H1 (cell line): ENCODE results near the gene SERHL2. TPM values are rescaled to one million over a fixed set of nuclear protein-coding genes. Genes with fewer than 3 reads are reported as not detected.

Experiments
- CTCF ChIA-PET: fragments of 300-600 bp; sonication (Branson Sonifier 250); formaldehyde crosslinking; loops from one replicate; lab custom pipeline; 2021; ENCODE audit not compliant: partially characterized antibody; lab: Charles Lee
- POLR2A ChIA-PET: fragments of 300-600 bp; sonication (Branson Sonifier 250); formaldehyde crosslinking; loops from one replicate; lab custom pipeline; 2021; ENCODE audit warnings: inconsistent platforms; ENCODE audit not compliant: partially characterized antibody; lab: Charles Lee
- DNase-seq, 2 experiments: peaks; one replicate each; pipeline versions ENCODE4 v3.0.0 to v3.0.0-alpha.2; 2010 to 2022; ENCODE audit warnings: low spot score in 2 of 2, low read depth in 1 of 2, mixed read lengths in 1 of 2
- FAIRE-seq: peaks from 2 replicates; lab custom pipeline; 2011; peaks lifted over from hg19 to GRCh38; lab: Jason Lieb, UNC
- H2AFZ ChIP-seq: 2 replicates; pipeline ENCODE4 v1.8.1; 2012; ENCODE audit warnings: low read length, inconsistent platforms
- H2AK5ac ChIP-seq: 2 replicates; pipeline ENCODE4 v1.6.1; 2013; ENCODE audit warnings: low read depth, low read length
- H2BK120ac ChIP-seq: replicated peaks from 2 replicates; pipeline ENCODE3; 2013; ENCODE audit warnings: low read depth, low read length, inconsistent platforms
- H2BK12ac ChIP-seq: 2 replicates; pipeline ENCODE4 v1.6.1; 2013; ENCODE audit warnings: low read depth, low read length
- H2BK15ac ChIP-seq: 2 replicates; pipeline ENCODE4 v1.6.1; 2013; ENCODE audit warnings: low read length
- H2BK20ac ChIP-seq: 2 replicates; pipeline ENCODE4 v1.6.1; 2013; ENCODE audit warnings: low read length
- H2BK5ac ChIP-seq: 2 replicates; pipeline ENCODE4 v1.6.1; 2013; ENCODE audit warnings: low read depth, low read length
- H3K14ac ChIP-seq: 2 replicates; pipeline ENCODE4 v1.6.1; 2013; ENCODE audit warnings: inconsistent platforms; ENCODE audit not compliant: insufficient read length
- H3K18ac ChIP-seq: 2 replicates; pipeline ENCODE4 v1.6.1; 2013; ENCODE audit warnings: low read length; ENCODE audit errors: extremely low read depth
- H3K23ac ChIP-seq: 2 replicates; pipeline ENCODE4 v1.6.1; 2013; ENCODE audit warnings: inconsistent platforms; ENCODE audit not compliant: insufficient read length
- H3K23me2 ChIP-seq: 2 replicates; pipeline ENCODE4 v1.6.1; 2013; ENCODE audit warnings: low read depth, low read length
- H3K27ac ChIP-seq: 2 replicates; pipeline ENCODE4 v1.6.1; 2011; ENCODE audit warnings: low read depth, low read length, inconsistent platforms
- H3K27me3 ChIP-seq, 4 experiments: replicated peaks in 1 of 4; 1 replicate in 1 of 4; 2 replicates in 3 of 4; pipeline versions ENCODE4 v1.6.1 to v1.8.1; 2011 to 2013; ENCODE audit warnings: low read length in 3 of 4, mild to moderate bottlenecking in 3 of 4, inconsistent platforms in 2 of 4, mixed read lengths in 2 of 4, moderate library complexity in 1 of 4; ENCODE audit not compliant: control insufficient read depth in 3 of 4, insufficient read depth in 3 of 4; ENCODE audit errors: extremely low read depth in 1 of 4
- H3K36me3 ChIP-seq, 4 experiments: 2 replicates each; pipeline versions ENCODE4 v1.6.1 to v1.8.1; 2011 to 2013; ENCODE audit warnings: mild to moderate bottlenecking in 4 of 4, low read length in 3 of 4, moderate library complexity in 2 of 4, control low read depth in 1 of 4, inconsistent platforms in 1 of 4; ENCODE audit not compliant: insufficient read depth in 4 of 4, control insufficient read depth in 2 of 4
- H3K4ac ChIP-seq: replicated peaks from 2 replicates; pipeline ENCODE3; 2013; ENCODE audit warnings: low read length, low read depth, mixed read lengths, inconsistent platforms; ENCODE audit not compliant: insufficient read length
- H3K4me1 ChIP-seq, 4 experiments: replicated peaks in 1 of 4; 1 replicate in 1 of 4; 2 replicates in 3 of 4; pipeline versions ENCODE4 v1.6.1 to v1.8.1; 2011 to 2013; ENCODE audit warnings: low read length in 3 of 4, inconsistent platforms in 2 of 4, mixed read lengths in 1 of 4; ENCODE audit not compliant: insufficient read depth in 4 of 4, control insufficient read depth in 3 of 4
- H3K4me2 ChIP-seq, 2 experiments: 2 replicates each; pipeline versions ENCODE4 v1.6.1 to v1.8.1; 2011 to 2013; ENCODE audit warnings: low read depth in 2 of 2, low read length in 2 of 2, control low read depth in 1 of 2, inconsistent platforms in 1 of 2, mild to moderate bottlenecking in 1 of 2; ENCODE audit not compliant: insufficient read depth in 1 of 2
- H3K4me3 ChIP-seq, 4 experiments: fragments of 200-600, 300-600 bp in 1 of 4; sonication (generic), shearing (Covaris generic), sonication (Bioruptor Twin) in 1 of 4; 2 replicates each; pipeline versions ENCODE4 v1.5.1 to v1.8.1; 2011 to 2016; ENCODE audit warnings: low read length in 4 of 4, low read depth in 3 of 4, control low read depth in 2 of 4, inconsistent platforms in 2 of 4, mild to moderate bottlenecking in 2 of 4, mixed read lengths in 1 of 4, moderate library complexity in 1 of 4; ENCODE audit not compliant: insufficient read depth in 2 of 4; ENCODE audit errors: extremely low read depth in 1 of 4
- H3K56ac ChIP-seq: replicated peaks from 2 replicates; pipeline ENCODE3; 2013; ENCODE audit warnings: low read depth, mild to moderate bottlenecking, mixed read lengths, low read length, inconsistent platforms; ENCODE audit not compliant: insufficient read length
- H3K79me1 ChIP-seq: 2 replicates; pipeline ENCODE4 v1.6.1; 2013; ENCODE audit warnings: low read depth, low read length, control low read depth
- H3K79me2 ChIP-seq, 2 experiments: 2 replicates each; pipeline versions ENCODE4 v1.6.1 to v1.8.1; 2012 to 2013; ENCODE audit warnings: low read length in 2 of 2, mild to moderate bottlenecking in 2 of 2, inconsistent platforms in 1 of 2; ENCODE audit not compliant: insufficient read depth in 2 of 2, control insufficient read depth in 1 of 2
- H3K9ac ChIP-seq, 4 experiments: replicated peaks in 1 of 4; 1 replicate in 1 of 4; 2 replicates in 3 of 4; pipeline versions ENCODE4 v1.6.1 to v1.8.1; 2011 to 2013; ENCODE audit warnings: low read depth in 3 of 4, low read length in 3 of 4, control low read depth in 2 of 4, mild to moderate bottlenecking in 2 of 4, moderate library complexity in 2 of 4, inconsistent platforms in 1 of 4; ENCODE audit errors: extremely low read depth in 1 of 4
- H3K9me3 ChIP-seq, 2 experiments: 2 replicates each; pipeline versions ENCODE4 v1.6.1 to v1.8.1; 2012 to 2013; ENCODE audit warnings: mild to moderate bottlenecking in 2 of 2, moderate library complexity in 2 of 2, control low read depth in 1 of 2, inconsistent platforms in 1 of 2, low read depth in 1 of 2, low read length in 1 of 2, mixed read lengths in 1 of 2; ENCODE audit not compliant: insufficient read depth in 2 of 2
- H4K20me1 ChIP-seq, 2 experiments: replicated peaks in 1 of 2; 2 replicates each; pipeline versions ENCODE3 to v1.8.1; 2011 to 2013; ENCODE audit warnings: inconsistent platforms in 2 of 2, low read length in 2 of 2, mild to moderate bottlenecking in 1 of 2; ENCODE audit not compliant: insufficient read depth in 2 of 2, control insufficient read depth in 1 of 2
- H4K5ac ChIP-seq: 2 replicates; pipeline ENCODE4 v1.6.1; 2013; ENCODE audit warnings: low read length, low read depth, mixed read lengths, inconsistent platforms; ENCODE audit not compliant: insufficient read length
- H4K8ac ChIP-seq: 2 replicates; pipeline ENCODE4 v1.8.0; 2013; ENCODE audit warnings: mild to moderate bottlenecking, moderate library complexity, low read length, inconsistent platforms; ENCODE audit not compliant: insufficient read depth; ENCODE audit errors: extremely low read depth
- H4K91ac ChIP-seq: replicated peaks from 2 replicates; pipeline ENCODE3; 2013; ENCODE audit warnings: low read length, mixed read lengths, inconsistent platforms; ENCODE audit not compliant: insufficient read length
- BACH1 ChIP-seq: IDR thresholded peaks from 2 replicates; pipeline ENCODE4 v1.6.1; 2012; ENCODE audit warnings: low read length, improper control_type of control experiment
- CREB1 ChIP-seq: IDR thresholded peaks from 2 replicates; pipeline ENCODE4 v1.6.1; 2012; ENCODE audit warnings: inconsistent platforms
- GABPA ChIP-seq: IDR thresholded peaks from 2 replicates; pipeline ENCODE4 v1.6.1; 2011; ENCODE audit warnings: mild to moderate bottlenecking, low read length, moderate library complexity, borderline replicate concordance; ENCODE audit not compliant: insufficient read depth
- JUND ChIP-seq: IDR thresholded peaks from 2 replicates; pipeline ENCODE4 v1.6.1; 2011; ENCODE audit warnings: mild to moderate bottlenecking, improper control_type of control experiment, low read length
- MAX ChIP-seq: IDR thresholded peaks from 2 replicates; pipeline ENCODE4 v1.6.1; 2012; ENCODE audit warnings: inconsistent platforms
- NRF1 ChIP-seq: IDR thresholded peaks from 2 replicates; pipeline ENCODE4 v1.6.1; 2011; ENCODE audit warnings: mild to moderate bottlenecking, low read depth, low read length, improper control_type of control experiment
- PHF8 ChIP-seq: fragments of 200-600 bp; sonication (generic); conservative IDR thresholded peaks from 2 replicates; pipeline ENCODE4 v1.7.1; 2012; ENCODE audit warnings: low read depth, mild to moderate bottlenecking, inconsistent platforms, low read length, moderate library complexity
- POLR2A ChIP-seq, 2 experiments: IDR thresholded peaks; 1 replicate in 1 of 2; 2 replicates in 1 of 2; pipeline ENCODE4 v1.6.1; 2011; ENCODE audit warnings: low read depth in 2 of 2, low read length in 2 of 2, mild to moderate bottlenecking in 2 of 2; ENCODE audit errors: control extremely low read depth in 1 of 2
- RBBP5 ChIP-seq: IDR thresholded peaks from 2 replicates; pipeline ENCODE4 v1.7.1; 2012; ENCODE audit warnings: low read depth, mild to moderate bottlenecking, inconsistent platforms, low read length, moderate library complexity, borderline replicate concordance
- RXRA ChIP-seq: IDR thresholded peaks from 2 replicates; pipeline ENCODE4 v1.6.1; 2011; ENCODE audit warnings: low read depth, mild to moderate bottlenecking, low read length, moderate library complexity; ENCODE audit not compliant: insufficient read depth
- SIX5 ChIP-seq: IDR thresholded peaks from 2 replicates; pipeline ENCODE4 v1.6.1; 2011; ENCODE audit warnings: mild to moderate bottlenecking, low read depth, low read length
- SP4 ChIP-seq: IDR thresholded peaks from 2 replicates; pipeline ENCODE4 v1.6.1; 2012; ENCODE audit warnings: low read length, inconsistent platforms
- ZNF274 ChIP-seq: IDR thresholded peaks from 2 replicates; pipeline ENCODE4 v1.7.0; 2012; ENCODE audit warnings: low read length, borderline replicate concordance; ENCODE audit errors: extremely low read depth
- WGBS, 2 experiments: shearing (Covaris generic) in 1 of 2; methylation state at CpG; one replicate each; pipeline versions ENCODE4 v1.1.6 to v1.1.7; 2013 to 2015; ENCODE audit warnings: low lambda C conversion rate in 2 of 2, mixed read lengths in 2 of 2, inconsistent platforms in 1 of 2, low coverage in 1 of 2, missing lambda C conversion rate in 1 of 2; ENCODE audit not compliant: insufficient replicate concordance in 2 of 2, insufficient coverage in 1 of 2, insufficient read length in 1 of 2; ENCODE audit errors: extremely low coverage in 1 of 2, missing lambda C conversion rate in 1 of 2; 5-methylcytosine and 5-hydroxymethylcytosine counted together
- polyA plus RNA-seq, 7 experiments: library from polyadenylated mRNA; depleted of rRNA in 3 of 7; stranded (reverse) in 5 of 7; unstranded in 2 of 7; fragments of >200 nt in 5 of 7; fragments of 200-250 nt in 2 of 7; gene quantifications; 1 replicate in 5 of 7; 2 replicates in 1 of 7; 4 replicates in 1 of 7; pipeline versions ENCODE4 v1.2.1 to v1.2.3, GENCODE V29; 2011 to 2013; ENCODE audit warnings: missing spikeins in 2 of 7, mixed read lengths in 2 of 7
- total RNA-seq: library from RNA; stranded (reverse); fragmentation: NEBNext Ultra II Directional; extraction: Animal tissue kit (Norgen Biotek cat#: 25700); gene quantifications from 2 replicates; pipeline ENCODE4 v1.2.1, GENCODE V29; 2021

SERHL2 gene
- total and polyA plus RNA-seq, 2 of the 8 experiments (the other 6 are each of a cell fraction or from before 2014, with no cell fraction given), result 0.91 TPM; not detected in 1

GRCh38 chr22:42547562-42547961 lies 6.2 kb upstream of the SERHL2 start:
- no peak overlapping the region for H3K23ac ChIP-seq
- H3K56ac ChIP-seq, result no peak overlapping the region
- ChIA-PET POLR2A (no interaction called here), CTCF (interaction anchor here (0.6 to 2.1 kb wide), 3 partner anchors 13 to 135 kb away, joined by 3 to 9 read pairs (median 6); no protein-coding TSS in a partner anchor)
- H2BK15ac ChIP-seq, result no peak overlapping the region
- H3K9ac ChIP-seq, result no peak overlapping the region
- no peak overlapping the region for H3K4me3 ChIP-seq
- H3K18ac ChIP-seq, result no peak overlapping the region
- FAIRE-seq, result no peak
- H2AFZ ChIP-seq, result no peak overlapping the region
- no peaks in the 10 kb centered on the region for H3K79me1 ChIP-seq
- no peak overlapping the region for H4K91ac ChIP-seq
- H3K4me2 ChIP-seq, result no peak overlapping the region
- no peak overlapping the region for H3K27ac ChIP-seq
- H2BK5ac ChIP-seq, result no peak overlapping the region
- 0 out of 7 replicates have a peak, but pooled peaks cover 0 to 4% (median 2%) of the 10 kb centered on the region in 4 experiments for H3K4me1 ChIP-seq
- no peak overlapping the region for H4K5ac ChIP-seq
- no peak overlapping the region for H3K14ac ChIP-seq
- no peak overlapping the region for H2BK12ac ChIP-seq
- DNase-seq, result no peak
- WGBS, 2 experiments, result 94% methylated on average over 9 of the region's 9 CpGs; no CpG with 5 or more reads in 1 of the 2 experiments
- H2BK120ac ChIP-seq, result no peak overlapping the region
- no peak overlapping the region for H2AK5ac ChIP-seq
- no peak overlapping the region for H4K8ac ChIP-seq
- no peaks in the 10 kb centered on the region for H4K20me1 ChIP-seq
- no peaks in the 10 kb centered on the region for H3K79me2 ChIP-seq
- no peak overlapping the region for H2BK20ac ChIP-seq
- no peaks in the 10 kb centered on the region for H3K36me3 ChIP-seq
- H3K4ac ChIP-seq, result no peak overlapping the region
- peaks cover 0 to 4% (median 3%) of the 10 kb centered on the region in 4 experiments; a peak in 2 of 7 replicates for H3K27me3 ChIP-seq
- no peaks in the 10 kb centered on the region for H3K23me2 ChIP-seq
- peaks cover 7 to 9% of the 10 kb centered on the region in 2 experiments; a peak in 2 of 4 replicates for H3K9me3 ChIP-seq
- no peak for TF ChIP-seq CREB1
- no peak for TF ChIP-seq ZNF274
- TF ChIP-seq RXRA, result no peak
- TF ChIP-seq JUND, result no peak
- no peak for TF ChIP-seq RBBP5
- no peak for TF ChIP-seq GABPA
- no peak for TF ChIP-seq BACH1
- no peak for TF ChIP-seq PHF8
- TF ChIP-seq MAX, result no peak
- TF ChIP-seq SIX5, result no peak
- no peak for TF ChIP-seq NRF1
- no peak for TF ChIP-seq SP4
- TF ChIP-seq POLR2A (IDR thresholded peaks at IDR 0.05; ENCODE audit: control extremely low read depth in 1 of 2, low read depth in 2 of 2, low read length in 2 of 2), result no peak
- TF ChIP-seq, all 59 proteins: peak for 0
